GM12874 (cell line): Measurements from ENCODE around the gene NCAM1.
A peak's percentile ranks its signal among the peaks of the same experiment; 100 is the strongest.

Source experiments
- CTCF ChIP-seq: IDR thresholded peaks from 2 replicates; pipeline ENCODE4 v1.5.1; 2011; ENCODE audit warnings: low read depth, mild to moderate bottlenecking, control low read depth, low read length, moderate library complexity; ENCODE audit not compliant: insufficient read depth

Gene NCAM1

GRCh38 chr11:113112307-113112706, 151.1 kb downstream of the NCAM1 start:
- TF ChIP-seq CTCF, result no peak

GRCh38 chr11:113113801-113114704, 152.8 kb downstream of the NCAM1 start:
- peak; percentile 42 for TF ChIP-seq CTCF

GRCh38 chr11:113114705-113115027, 153.4 kb downstream of the NCAM1 start:
- TF ChIP-seq CTCF, result no peak

- TF ChIP-seq CTCF, result no peak
These were observed 156.9 kb downstream of the NCAM1 start for GRCh38 chr11:113118104-113118503.

GRCh38 chr11:113119074-113119473, 157.9 kb downstream of the NCAM1 start:
- no peak for TF ChIP-seq CTCF

GRCh38 chr11:113119966-113120736, 158.9 kb downstream of the NCAM1 start:
- TF ChIP-seq CTCF, result no peak

GRCh38 chr11:113121746-113122145, 160.5 kb downstream of the NCAM1 start:
- no peak for TF ChIP-seq CTCF
